Cerebellar nuclear complex (tissue), 1 donor: ENCODE measurements around the gene ETFB.

Experiments
- DNase-seq, 2 experiments: peaks; one replicate each; lab custom pipeline; 2025; lab: John Stamatoyannopoulos, UW

ETFB gene

GRCh38 chr19:51295382-51296126, 70.6 kb downstream of the ETFB start:
- no peak for DNase-seq
